ENCODE results near the gene PCDHA7. TPM values are rescaled to one million over a fixed set of nuclear protein-coding genes. Genes with fewer than 3 reads are reported as not detected.
"Not testable (repeated sequence)": the region's sequence is repeated elsewhere in the genome, so short reads cannot be mapped to it uniquely, and the experiment has no call there.

The PCDHA7 gene
- total RNA-seq, 1 donor from 2014 or later, result 0.35 TPM

- ATAC-seq, result no peak
- no peak for TF ChIP-seq CTCF (IDR thresholded peaks at IDR 0.05)
- Histone ChIP-seq H3K4me3 (no peak overlapping the region), H3K36me3 (no peaks in the 10 kb centered on the region), H3K27me3 (peaks cover 20% of the 10 kb centered on the region), H3K27ac (no peak overlapping the region), H3K4me1 (no peaks in the 10 kb centered on the region), H3K9me3 (no peaks in the 10 kb centered on the region)
- intact Hi-C loops (cut with DNase I), result no loop called here
- no peak for DNase-seq
Observed at GRCh38 chr5:140835622-140836510, 1.8 kb downstream of the PCDHA7 start.

GRCh38 chr5:140840978-140841962, 7.2 kb downstream of the PCDHA7 start, which contains the start of gene PCDHA8:
Gene PCDHA8, plus strand, starts transcription at chr5:140841187. Its CDS starts 135 bp downstream, at chr5:140841322.
- H3K9me3 ChIP-seq, result no peaks in the 10 kb centered on the region
- no peak for TF ChIP-seq CTCF (IDR thresholded peaks at IDR 0.05)
- H3K4me3 ChIP-seq, result no peak within 1 kb of the TSS
- no peaks in the 10 kb centered on the region for H3K36me3 ChIP-seq
- H3K27ac ChIP-seq, result no peak within 1 kb of the TSS
- peaks cover 18% of the 10 kb centered on the region for H3K27me3 ChIP-seq
- intact Hi-C loops (cut with DNase I), result no loop called here
- ATAC-seq (no peak), DNase-seq (no peak)
- no peaks in the 10 kb centered on the region for H3K4me1 ChIP-seq

DNA sequence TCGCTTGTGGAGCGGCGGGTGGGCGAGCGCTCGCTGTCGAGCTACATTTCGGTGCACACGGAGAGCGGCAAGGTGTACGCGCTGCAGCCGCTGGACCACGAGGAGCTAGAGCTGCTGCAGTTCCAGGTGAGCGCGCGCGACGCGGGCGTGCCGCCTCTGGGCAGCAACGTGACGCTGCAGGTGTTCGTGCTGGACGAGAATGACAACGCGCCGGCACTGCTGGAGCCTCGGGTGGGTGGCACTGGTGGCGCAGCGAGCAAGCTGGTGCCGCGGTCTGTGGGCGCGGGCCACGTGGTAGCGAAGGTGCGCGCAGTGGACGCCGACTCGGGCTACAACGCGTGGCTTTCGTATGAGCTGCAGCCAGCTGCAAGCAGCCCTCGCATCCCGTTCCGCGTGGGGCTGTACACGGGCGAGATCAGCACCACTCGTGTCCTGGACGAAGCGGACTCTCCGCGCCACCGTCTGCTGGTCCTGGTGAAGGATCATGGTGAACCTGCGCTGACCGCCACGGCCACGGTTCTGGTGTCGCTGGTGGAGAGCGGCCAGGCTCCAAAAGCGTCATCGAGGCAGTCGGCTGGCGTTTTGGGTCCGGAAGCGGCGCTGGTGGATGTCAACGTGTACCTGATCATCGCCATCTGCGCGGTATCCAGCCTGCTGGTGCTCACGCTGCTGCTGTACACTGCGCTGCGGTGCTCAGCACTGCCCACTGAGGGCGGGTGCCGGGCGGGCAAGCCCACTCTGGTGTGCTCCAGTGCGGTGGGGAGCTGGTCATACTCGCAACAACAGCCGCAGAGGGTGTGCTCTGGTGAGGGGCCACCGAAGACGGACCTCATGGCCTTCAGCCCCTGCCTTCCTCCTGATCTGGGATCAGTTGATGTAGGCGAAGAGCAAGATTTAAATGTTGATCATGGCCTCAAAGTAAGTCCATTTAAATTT, 9.0 kb downstream of the PCDHA7 start:
- TF ChIP-seq CTCF (IDR thresholded peaks at IDR 0.05), result no peak
- ATAC-seq, result no peak
- H3K4me1 ChIP-seq, result no peaks in the 10 kb centered on the region
- H3K9me3 ChIP-seq, result no peaks in the 10 kb centered on the region
- H3K27ac ChIP-seq, result no peak overlapping the region
- DNase-seq, result no peak
- H3K36me3 ChIP-seq, result no peaks in the 10 kb centered on the region
- H3K27me3 ChIP-seq, result peaks cover 36% of the 10 kb centered on the region
- intact Hi-C loops (cut with DNase I), result no loop called here
- no peak overlapping the region for H3K4me3 ChIP-seq

DNA sequence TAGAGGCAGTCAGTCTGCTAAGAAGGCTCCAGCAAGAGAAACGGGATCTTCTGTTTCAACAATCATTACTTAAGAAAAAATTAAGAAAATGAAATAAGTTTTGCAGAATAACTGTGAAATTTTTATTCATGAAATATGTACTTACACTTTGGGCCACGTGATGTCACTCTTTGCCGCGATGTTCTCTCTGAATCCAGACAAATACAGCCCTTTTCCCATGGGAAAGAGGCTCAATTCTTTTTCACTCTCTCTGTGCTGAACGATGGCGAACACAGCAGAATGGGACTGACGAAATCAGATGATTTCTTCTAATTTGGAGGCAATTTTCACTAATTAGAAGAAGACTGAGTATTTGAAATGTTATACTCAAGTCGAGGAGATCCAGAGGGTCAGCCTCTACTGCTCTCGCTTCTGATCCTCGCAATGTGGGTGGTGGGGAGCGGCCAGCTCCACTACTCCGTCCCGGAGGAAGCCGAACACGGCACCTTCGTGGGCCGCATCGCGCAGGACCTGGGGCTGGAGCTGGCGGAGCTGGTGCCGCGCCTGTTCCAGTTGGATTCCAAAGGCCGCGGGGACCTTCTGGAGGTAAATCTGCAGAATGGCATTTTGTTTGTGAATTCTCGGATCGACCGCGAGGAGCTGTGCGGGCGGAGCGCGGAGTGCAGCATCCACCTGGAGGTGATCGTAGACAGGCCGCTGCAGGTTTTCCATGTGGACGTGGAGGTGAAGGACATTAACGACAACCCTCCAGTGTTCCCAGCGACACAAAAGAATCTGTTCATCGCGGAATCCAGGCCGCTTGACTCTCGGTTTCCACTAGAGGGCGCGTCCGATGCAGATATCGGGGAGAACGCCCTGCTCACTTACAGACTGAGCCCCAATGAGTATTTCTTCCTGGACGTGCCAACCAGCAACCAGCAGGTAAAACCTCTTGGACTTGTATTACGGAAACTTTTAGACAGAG, 14.4 kb downstream of the PCDHA7 start, which contains the start of gene PCDHA9:
PCDHA9 (plus strand) TSS at position 244 of the 964 bp plus-strand sequence; CDS start at position 358, 114 bp downstream.
- ATAC-seq; H3K9me3 ChIP-seq; H3K4me3 ChIP-seq; intact Hi-C loops (cut with DNase I); H3K36me3 ChIP-seq; H3K4me1 ChIP-seq; DNase-seq; H3K27ac ChIP-seq: not testable (repeated sequence)
- H3K27me3 ChIP-seq, result peaks cover 21% of the 10 kb centered on the region

DNA sequence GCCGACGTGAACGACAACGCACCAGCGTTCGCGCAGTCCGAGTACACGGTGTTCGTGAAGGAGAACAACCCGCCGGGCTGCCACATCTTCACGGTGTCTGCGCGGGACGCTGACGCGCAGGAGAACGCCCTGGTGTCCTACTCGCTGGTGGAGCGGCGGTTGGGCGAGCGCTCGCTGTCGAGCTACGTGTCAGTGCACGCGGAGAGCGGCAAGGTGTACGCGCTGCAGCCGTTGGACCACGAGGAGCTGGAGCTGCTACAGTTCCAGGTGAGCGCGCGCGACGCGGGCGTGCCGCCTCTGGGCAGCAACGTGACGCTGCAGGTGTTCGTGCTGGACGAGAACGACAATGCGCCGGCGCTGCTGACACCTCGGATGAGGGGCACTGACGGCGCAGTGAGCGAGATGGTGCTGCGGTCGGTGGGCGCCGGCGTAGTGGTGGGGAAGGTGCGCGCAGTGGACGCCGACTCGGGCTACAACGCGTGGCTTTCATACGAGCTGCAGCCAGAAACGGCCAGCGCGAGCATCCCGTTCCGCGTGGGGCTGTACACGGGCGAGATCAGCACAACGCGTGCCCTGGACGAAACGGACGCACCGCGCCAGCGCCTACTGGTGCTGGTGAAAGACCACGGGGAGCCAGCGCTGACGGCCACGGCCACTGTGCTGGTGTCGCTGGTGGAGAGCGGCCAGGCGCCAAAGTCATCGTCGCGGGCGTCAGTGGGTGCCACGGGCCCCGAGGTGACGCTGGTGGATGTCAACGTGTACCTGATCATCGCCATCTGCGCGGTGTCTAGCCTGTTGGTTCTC, 16.0 kb downstream of the PCDHA7 start:
- H3K27ac ChIP-seq; ATAC-seq; H3K9me3 ChIP-seq; H3K4me3 ChIP-seq; H3K4me1 ChIP-seq; intact Hi-C loops (cut with DNase I); DNase-seq; H3K36me3 ChIP-seq: not testable (repeated sequence)
- H3K27me3 ChIP-seq, result peaks cover 28% of the 10 kb centered on the region

All from upper lobe of right lung (tissue), 1 donor.